22Rv1 (cell line): Measurements from ENCODE around the gene GEMIN7.

Experiments used
- CTCF ChIP-seq: fragments of 450-650 bp; IDR thresholded peaks from 2 replicates; pipeline ENCODE4 v1.5.1; 2017; ENCODE audit warnings: mild to moderate bottlenecking
- ZFX ChIP-seq: fragments of 450-650 bp; IDR thresholded peaks from 2 replicates; pipeline ENCODE4 v1.6.1; 2017; ENCODE audit warnings: antibody characterized with exemption, borderline replicate concordance

- TF ChIP-seq CTCF (no peak), ZFX (no peak)
Measured at GRCh38 chr19:45099467-45100191, 20.6 kb downstream of the GEMIN7 start.
